Esophagus squamous epithelium (tissue), 4 donors: ENCODE measurements around the gene PPP1R9A.
"Not testable (repeated sequence)": the region's sequence is repeated elsewhere in the genome, so short reads cannot be mapped to it uniquely, and the experiment has no call there.

Source experiments
- CTCF ChIP-seq, 6 experiments: fragments of 450-650 bp in 4 of 6; fragments of 200-600 bp in 2 of 6; sonication (generic) in 2 of 6; IDR thresholded peaks; one replicate each; pipeline ENCODE4 v1.5.1; 2016 to 2019; ENCODE audit warnings: antibody characterized with exemption in 6 of 6, mild to moderate bottlenecking in 4 of 6, moderate library complexity in 4 of 6
- POLR2A ChIP-seq, 4 donors: fragments of 450-650 bp; IDR thresholded peaks; one replicate each; pipeline ENCODE4 v1.6.1; 2017; ENCODE audit warnings: antibody characterized with exemption in 4 of 4, mild to moderate bottlenecking in 4 of 4, moderate library complexity in 3 of 4

DNA sequence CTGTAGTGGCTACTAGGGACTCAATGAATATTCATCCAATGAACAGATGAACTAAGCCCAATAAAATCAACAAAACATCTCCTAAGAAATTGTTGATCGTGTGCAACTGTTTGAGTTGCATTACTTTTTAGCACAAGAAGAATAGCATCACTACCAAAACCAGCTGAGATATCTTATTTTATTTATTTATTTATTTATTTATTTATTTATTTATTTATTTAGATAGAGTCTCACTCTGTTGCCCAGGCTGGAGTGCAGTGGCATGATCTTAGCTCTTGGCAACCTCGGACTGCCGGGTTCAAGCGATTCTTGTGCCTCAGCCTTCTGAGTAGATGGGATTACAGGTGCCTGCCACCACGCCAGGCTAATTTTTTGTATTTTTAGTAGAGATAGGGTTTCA lies 92.2 kb downstream of the PPP1R9A start:
- TF ChIP-seq POLR2A, CTCF (IDR thresholded peaks at IDR 0.05): not testable (repeated sequence)
